Thymus (tissue), 11 donors: ENCODE data around the gene NECTIN1. TPM values are rescaled to one million over a fixed set of nuclear protein-coding genes. Genes with fewer than 3 reads are reported as not detected.

Experiments
- DNase-seq, 9 donors: peaks; one replicate each; pipeline ENCODE4 v3.0.0-alpha.2; 2013; ENCODE audit warnings: low spot score in 9 of 9, low read depth in 6 of 9, missing footprints in 1 of 9
- H3K27ac ChIP-seq, 2 donors: one replicate each; pipeline ENCODE4 v1.5.1; 2013; ENCODE audit warnings: control low read depth in 1 of 2, low read depth in 1 of 2, low read length in 1 of 2, mild to moderate bottlenecking in 1 of 2, moderate library complexity in 1 of 2
- H3K27me3 ChIP-seq, 2 donors: one replicate each; pipeline ENCODE4 v1.5.1; 2013; ENCODE audit warnings: low read length in 1 of 2; ENCODE audit not compliant: control insufficient read depth in 2 of 2, insufficient read depth in 1 of 2
- H3K36me3 ChIP-seq, 2 donors: one replicate each; pipeline ENCODE4 v1.5.1; 2013; ENCODE audit warnings: low read length in 1 of 2, mild to moderate bottlenecking in 1 of 2, moderate library complexity in 1 of 2; ENCODE audit not compliant: control insufficient read depth in 2 of 2, insufficient read depth in 2 of 2
- H3K4me1 ChIP-seq, 2 donors: one replicate each; pipeline ENCODE4 v1.5.1; 2013; ENCODE audit warnings: low read length in 2 of 2; ENCODE audit not compliant: control insufficient read depth in 2 of 2, insufficient read depth in 2 of 2
- H3K4me3 ChIP-seq, 2 donors: one replicate each; pipeline ENCODE4 v1.5.1; 2013; ENCODE audit warnings: low read length in 2 of 2, control low read depth in 1 of 2, mild to moderate bottlenecking in 1 of 2
- H3K9me3 ChIP-seq, 2 donors: one replicate each; pipeline ENCODE4 v1.5.1; 2013; ENCODE audit warnings: low read length in 1 of 2, mild to moderate bottlenecking in 1 of 2; ENCODE audit not compliant: control insufficient read depth in 2 of 2, insufficient read depth in 1 of 2
- WGBS: extraction: QIAGEN DNeasy Blood & Tissue Kit; methylation state at CpG from one replicate; pipeline ENCODE4 v1.1.7; 2013; 5-methylcytosine and 5-hydroxymethylcytosine counted together
- polyA plus RNA-seq: library from polyadenylated mRNA; stranded (reverse); fragments of 200-250 nt; gene quantifications from one replicate; pipeline ENCODE4 v1.2.3, GENCODE V29; 2013
- total RNA-seq: library from RNA; stranded (reverse); fragments of 120-200 nt; gene quantifications from one replicate; pipeline ENCODE4 v1.2.4, GENCODE V29; 2013
- donor health status: healthy.

Gene NECTIN1
- total and polyA plus RNA-seq, 2 donors = 6.5 to 11.7 TPM

DNA sequence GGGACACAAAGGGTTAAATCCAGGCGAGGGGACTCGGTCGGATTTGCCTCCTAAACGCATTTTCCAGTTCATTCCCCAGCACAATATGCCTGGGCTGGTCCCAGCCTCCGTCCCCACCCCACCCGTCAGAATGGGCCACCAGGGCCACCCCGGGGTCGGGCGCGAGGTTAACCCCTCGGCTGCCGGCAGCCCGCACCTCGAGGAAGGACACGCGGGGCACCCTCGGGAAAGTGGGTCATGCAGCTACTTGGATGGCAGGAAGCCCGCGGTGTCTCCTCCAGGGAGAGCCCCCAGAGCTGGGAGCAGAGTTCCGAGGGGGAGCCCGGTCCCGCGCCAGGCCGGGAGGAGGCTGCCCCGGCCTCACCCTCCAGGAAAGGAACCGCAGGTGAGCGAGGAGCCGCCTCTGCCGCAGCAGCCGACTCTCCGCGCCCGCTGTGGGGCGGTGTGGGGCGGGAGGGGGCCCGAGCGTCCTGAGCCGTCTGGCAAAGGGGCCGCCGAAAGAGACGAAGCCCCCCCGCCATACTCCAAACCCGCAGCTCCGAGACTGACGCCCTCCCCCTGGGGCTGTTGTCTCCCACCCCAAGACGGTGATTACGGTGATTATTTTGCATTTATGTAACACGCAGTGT is 1.4 kb downstream of the NECTIN1 start:
- WGBS = under 1% methylated on average over 48 of the region's 48 CpGs
- Histone ChIP-seq H3K9me3 (peaks cover 0 to 9% of the 10 kb centered on the region in 2 donors), H3K36me3 (no peaks in the 10 kb centered on the region), H3K27ac (no peak overlapping the region), H3K27me3 (peaks cover 39 to 71% of the 10 kb centered on the region in 2 donors), H3K4me1 (peaks cover 9 to 20% of the 10 kb centered on the region in 2 donors), H3K4me3 (peak overlapping the region; percentile 42 to 67)
- DNase-seq = peak in 1 of 9 donors; percentile 23

DNA sequence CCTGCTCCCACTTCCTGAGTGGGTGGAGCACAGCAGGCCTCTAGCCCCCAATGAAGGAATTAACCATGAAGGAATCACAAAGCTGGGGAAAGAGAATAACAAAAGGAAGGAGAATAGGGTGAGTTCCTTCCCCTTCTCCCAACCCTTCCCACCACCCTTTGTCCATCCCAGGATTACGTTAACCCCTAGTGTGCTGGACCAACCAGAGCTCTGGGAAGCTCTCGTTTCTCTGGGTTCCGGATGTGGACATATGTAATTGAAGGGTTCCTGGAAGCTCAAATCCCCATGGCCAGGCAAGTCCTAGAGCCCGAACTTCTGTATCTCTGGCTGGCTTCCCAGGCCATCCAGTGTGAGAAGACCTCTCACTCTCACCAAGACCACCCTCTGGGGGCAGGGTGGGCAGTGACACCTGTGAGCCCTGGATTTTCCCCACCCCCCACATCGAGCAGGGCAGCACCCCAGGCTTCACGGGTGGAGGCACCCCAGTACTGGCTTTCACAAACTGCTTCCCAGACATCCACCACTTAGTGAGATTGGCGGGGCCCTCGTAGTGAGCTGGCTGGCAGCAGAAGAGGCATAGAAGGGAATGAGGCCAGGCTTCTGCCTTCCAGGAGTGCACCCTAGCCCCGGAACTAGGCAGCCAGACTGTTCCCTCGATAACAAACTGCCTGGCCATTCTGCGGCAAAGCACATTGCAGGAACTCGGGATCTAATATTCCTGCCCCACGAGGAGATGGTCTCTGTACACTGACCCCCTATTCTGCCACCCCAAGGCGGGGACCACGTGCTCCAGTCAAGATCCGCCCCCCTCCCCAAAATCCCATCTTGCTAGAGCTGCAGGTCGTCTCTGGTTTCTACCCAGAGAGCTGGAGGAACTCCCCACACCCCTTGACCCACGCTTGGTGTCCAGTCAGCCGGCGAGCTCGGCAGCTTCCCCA is 2.1 kb downstream of the NECTIN1 start:
- WGBS = 38% methylated on average over 21 of the region's 21 CpGs
- Histone ChIP-seq H3K27me3 (peaks cover 39 to 72% of the 10 kb centered on the region in 2 donors), H3K9me3 (peaks cover 0 to 9% of the 10 kb centered on the region in 2 donors), H3K36me3 (no peaks in the 10 kb centered on the region), H3K4me3 (peak overlapping the region in 1 of 2 donors; percentile 42), H3K4me1 (peaks cover 9 to 27% of the 10 kb centered on the region in 2 donors), H3K27ac (no peak overlapping the region)
- no peak for DNase-seq

DNA sequence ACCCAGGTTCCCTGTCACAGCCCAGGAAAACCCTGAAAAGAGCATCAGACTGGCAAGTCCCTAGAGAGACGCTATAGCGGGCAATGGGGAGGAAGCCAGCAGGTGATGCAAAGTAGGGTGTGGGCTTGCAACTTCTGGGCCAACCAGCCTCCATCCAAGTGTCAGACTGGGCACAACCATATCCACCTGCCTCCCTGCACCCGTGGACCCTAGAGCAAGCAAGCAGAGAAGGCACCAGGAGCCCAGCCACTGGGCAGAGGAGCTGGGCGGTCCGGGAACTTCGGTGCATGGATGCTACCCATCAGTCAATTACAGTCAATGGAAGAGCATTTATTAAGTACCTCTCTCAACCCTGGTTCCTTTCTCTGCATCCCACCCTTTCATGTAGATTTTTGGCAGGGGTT is 2.8 kb downstream of the NECTIN1 start:
- Histone ChIP-seq H3K27ac (no peak overlapping the region), H3K27me3 (peaks cover 37 to 65% of the 10 kb centered on the region in 2 donors), H3K9me3 (peaks cover 0 to 9% of the 10 kb centered on the region in 2 donors), H3K4me1 (peaks cover 9 to 27% of the 10 kb centered on the region in 2 donors), H3K4me3 (no peak overlapping the region), H3K36me3 (no peaks in the 10 kb centered on the region)
- no peak for DNase-seq
- WGBS = 81% methylated on average over 6 of the region's 6 CpGs

DNA sequence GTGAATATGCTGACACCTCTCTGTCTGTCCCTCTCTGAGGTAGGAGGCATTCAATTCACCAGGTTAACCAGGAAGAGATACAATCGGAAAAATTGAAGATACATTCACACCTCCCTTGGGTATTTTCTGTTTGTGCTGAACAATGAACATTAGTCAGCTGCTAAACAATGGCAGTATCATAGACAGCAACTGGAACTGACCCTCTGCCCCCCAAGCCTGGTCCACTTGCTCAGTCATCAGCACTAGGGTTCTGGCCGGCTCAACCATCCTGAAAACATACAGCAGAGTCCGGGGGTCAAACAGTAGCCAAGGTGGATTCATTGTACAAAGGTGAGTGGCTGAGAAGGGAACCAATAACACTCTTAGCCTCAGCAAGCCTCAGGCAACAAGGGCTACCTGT is 4.0 kb downstream of the NECTIN1 start:
- Histone ChIP-seq H3K27me3 (peaks cover 30 to 53% of the 10 kb centered on the region in 2 donors), H3K36me3 (no peaks in the 10 kb centered on the region), H3K9me3 (peaks cover 0 to 9% of the 10 kb centered on the region in 2 donors), H3K27ac (no peak overlapping the region), H3K4me3 (no peak overlapping the region), H3K4me1 (peaks cover 9 to 34% of the 10 kb centered on the region in 2 donors)
- DNase-seq = no peak
- 95% methylated on average over 3 of the region's 3 CpGs for WGBS

DNA sequence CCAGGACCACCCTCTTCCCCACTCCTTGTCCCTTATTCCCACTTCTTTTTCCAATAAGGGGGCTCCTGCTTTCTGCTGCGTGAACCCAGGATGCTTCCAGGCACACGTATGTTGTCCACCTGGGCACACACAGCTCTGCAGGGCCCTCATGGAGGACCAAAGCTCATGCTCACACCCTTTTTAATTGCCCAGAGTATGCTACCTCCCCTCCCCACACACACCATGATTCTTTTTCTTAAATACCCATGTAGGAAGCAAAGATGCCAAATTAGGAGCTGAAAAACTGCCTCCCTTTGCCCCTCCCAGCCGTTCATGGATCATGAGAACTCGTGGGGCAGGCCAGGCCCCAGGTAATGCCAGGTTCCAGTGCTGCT is 5.1 kb downstream of the NECTIN1 start:
- Histone ChIP-seq H3K4me3 (no peak overlapping the region), H3K27ac (no peak overlapping the region), H3K27me3 (peaks cover 25 to 43% of the 10 kb centered on the region in 2 donors), H3K9me3 (peaks cover 0 to 9% of the 10 kb centered on the region in 2 donors), H3K4me1 (peaks cover 9 to 32% of the 10 kb centered on the region in 2 donors), H3K36me3 (no peaks in the 10 kb centered on the region)
- WGBS = 92% methylated on average over 4 of the region's 4 CpGs
- no peak for DNase-seq

- H3K4me1 ChIP-seq = peaks cover 8 to 32% of the 10 kb centered on the region in 2 donors
- no peak overlapping the region for H3K27ac ChIP-seq
- no peaks in the 10 kb centered on the region for H3K36me3 ChIP-seq
- H3K9me3 ChIP-seq = peaks cover 0 to 9% of the 10 kb centered on the region in 2 donors
- H3K4me3 ChIP-seq = no peak overlapping the region
- WGBS = 82% methylated on average over 6 of the region's 6 CpGs
- peaks cover 20 to 40% of the 10 kb centered on the region in 2 donors for H3K27me3 ChIP-seq
- DNase-seq = no peak
Observed at GRCh38 chr11:119723243-119723951, 5.6 kb downstream of the NECTIN1 start.

DNA sequence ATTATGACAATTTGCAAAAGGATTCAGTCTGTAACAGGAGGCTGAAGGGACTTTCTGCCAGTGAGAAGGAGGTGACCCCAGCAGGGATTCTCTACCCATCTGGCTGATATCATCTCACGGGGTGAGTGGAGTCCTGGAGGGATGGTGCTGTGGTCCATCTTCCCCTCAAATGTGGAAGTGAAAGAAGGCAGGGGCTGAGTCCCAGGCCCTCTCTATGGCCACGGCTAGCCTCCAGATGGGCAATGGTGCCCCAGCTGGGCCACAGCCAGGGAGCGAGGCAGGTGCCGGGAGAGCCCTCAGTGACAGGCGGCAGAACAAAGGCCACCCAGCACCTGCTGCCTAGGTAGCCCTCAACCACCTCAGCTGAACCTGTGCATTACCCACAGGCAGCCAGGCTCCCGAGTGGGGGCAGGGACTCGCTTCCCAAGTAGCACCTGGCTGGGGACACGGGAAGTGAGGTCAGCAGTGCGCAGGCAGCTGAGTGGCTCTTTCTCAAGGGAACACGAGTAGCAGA is 6.7 kb downstream of the NECTIN1 start:
- Histone ChIP-seq H3K4me3 (no peak overlapping the region), H3K36me3 (no peaks in the 10 kb centered on the region), H3K9me3 (peaks cover 0 to 7% of the 10 kb centered on the region in 2 donors), H3K4me1 (peaks cover 0 to 21% of the 10 kb centered on the region in 2 donors), H3K27ac (peak overlapping the region in 1 of 2 donors; percentile 32), H3K27me3 (peaks cover 9 to 30% of the 10 kb centered on the region in 2 donors)
- 80% methylated on average over 10 of the region's 10 CpGs for WGBS
- DNase-seq = peak in 1 of 9 donors; percentile 27

GRCh38 chr11:119721129-119722120 is 7.6 kb downstream of the NECTIN1 start:
- WGBS = 88% methylated on average over 13 of the region's 13 CpGs
- peaks cover 0 to 16% of the 10 kb centered on the region in 2 donors for H3K4me1 ChIP-seq
- no peaks in the 10 kb centered on the region for H3K9me3 ChIP-seq
- H3K27ac ChIP-seq = no peak overlapping the region
- peaks cover 1 to 21% of the 10 kb centered on the region in 2 donors for H3K27me3 ChIP-seq
- H3K4me3 ChIP-seq = no peak overlapping the region
- no peak for DNase-seq
- no peaks in the 10 kb centered on the region for H3K36me3 ChIP-seq
